Smooth muscle cell (in vitro differentiated cells): ENCODE measurements around the gene IYD. TPM values are rescaled to one million over a fixed set of nuclear protein-coding genes. Genes with fewer than 3 reads are reported as not detected.

ENCODE experiments used
- DNase-seq: peaks from one replicate; lab custom pipeline; 2025; ENCODE audit not compliant: unreplicated experiment; lab: John Stamatoyannopoulos, UW
- H2AFZ ChIP-seq: fragments of 200-600 bp; sonication (generic); 2 replicates; pipeline ENCODE4 v1.6.0; 2016; ENCODE audit warnings: antibody characterized with exemption, low read depth, mild to moderate bottlenecking
- H3F3A ChIP-seq: fragments of 200-600 bp; sonication (generic); 2 replicates; pipeline ENCODE4 v1.6.0; 2017; ENCODE audit warnings: antibody characterized with exemption, low read depth
- H3K27ac ChIP-seq: fragments of 200-600 bp; sonication (generic); 2 replicates; pipeline ENCODE4 v1.5.1; 2016; ENCODE audit warnings: low read depth, mild to moderate bottlenecking
- H3K27me3 ChIP-seq: fragments of 200-600 bp; sonication (generic); 2 replicates; pipeline ENCODE4 v1.6.1; 2016; ENCODE audit warnings: low read depth, mild to moderate bottlenecking
- H3K36me3 ChIP-seq: fragments of 200-600 bp; sonication (generic); 2 replicates; pipeline ENCODE4 v1.5.1; 2016; ENCODE audit warnings: low read depth
- H3K4me1 ChIP-seq: fragments of 200-600 bp; sonication (generic); 2 replicates; pipeline ENCODE4 v1.5.1; 2016; ENCODE audit warnings: low read depth
- H3K4me2 ChIP-seq: fragments of 200-600 bp; sonication (generic); 2 replicates; pipeline ENCODE4 v1.6.0; 2016; ENCODE audit warnings: mild to moderate bottlenecking
- H3K4me3 ChIP-seq: fragments of 200-600 bp; sonication (generic); 2 replicates; pipeline ENCODE4 v1.5.1; 2016; ENCODE audit warnings: mild to moderate bottlenecking
- H3K79me2 ChIP-seq: fragments of 200-600 bp; sonication (generic); 2 replicates; pipeline ENCODE4 v1.6.0; 2016; ENCODE audit warnings: low read depth, mild to moderate bottlenecking
- H3K9ac ChIP-seq: fragments of 200-600 bp; sonication (generic); 2 replicates; pipeline ENCODE4 v1.6.0; 2016; ENCODE audit warnings: low read depth
- H3K9me3 ChIP-seq: fragments of 200-600 bp; sonication (generic); replicated peaks from 2 replicates; pipeline ENCODE4 v1.5.1; 2016; ENCODE audit warnings: low read depth
- H4K20me1 ChIP-seq: fragments of 200-600 bp; sonication (generic); 2 replicates; pipeline ENCODE4 v1.6.0; 2016; ENCODE audit warnings: low read depth
- WGBS: methylation state at CpG from one replicate; pipeline ENCODE4 v1.1.7; 2016; ENCODE audit warnings: low lambda C conversion rate; 5-methylcytosine and 5-hydroxymethylcytosine counted together
- polyA plus RNA-seq: library from polyadenylated mRNA; unstranded; fragments of >200 nt; fragmentation: Nextera tagmentation; extraction: Ambion mirVana; gene quantifications from 2 replicates; pipeline ENCODE4 v1.2.1, GENCODE V29; 2016
- small RNA-seq: library from RNA; depleted of rRNA; stranded (forward); fragments of <200 nt; gene quantifications from one replicate; pipeline ENCODE3, GENCODE V24; 2014
- total RNA-seq: library from RNA; depleted of rRNA; stranded (reverse); fragments of >200 nt; gene quantifications from 2 replicates; pipeline ENCODE4 v1.2.3, GENCODE V29; 2014
- TF ChIP-seq, protein P1 (sequence below): fragments of 200-600 bp; sonication (generic); IDR thresholded peaks from 2 replicates; pipeline ENCODE4 v1.5.1; 2017; ENCODE audit warnings: borderline replicate concordance, mild to moderate bottlenecking, antibody characterized with exemption; ENCODE audit not compliant: insufficient read depth, poor library complexity, severe bottlenecking

The IYD gene
- total and polyA plus RNA-seq, 2 experiments from 2014 or later = not detected

DNA sequence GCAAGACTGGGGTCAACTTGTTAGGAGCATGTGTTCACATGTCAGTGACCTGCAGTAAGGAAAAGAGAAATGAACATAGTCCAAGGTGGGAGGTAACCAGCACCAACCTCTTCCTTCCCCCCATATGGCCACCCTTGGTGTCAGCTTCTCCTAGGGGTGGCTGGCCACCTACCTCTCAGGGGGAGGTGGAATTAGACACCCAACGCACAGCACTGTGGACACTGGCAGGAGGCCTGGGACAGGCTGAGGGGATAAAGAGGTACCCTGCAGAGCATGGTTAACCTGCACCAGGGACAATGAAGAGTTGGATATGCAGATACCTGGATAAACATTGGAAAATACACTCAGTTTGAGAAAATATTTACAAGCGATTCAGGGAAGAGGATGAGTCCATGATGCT, 84.5 kb downstream of the IYD start:
- no peak for DNase-seq
- no peak overlapping the region for H3K4me2 ChIP-seq
- TF ChIP-seq, protein P1, sequence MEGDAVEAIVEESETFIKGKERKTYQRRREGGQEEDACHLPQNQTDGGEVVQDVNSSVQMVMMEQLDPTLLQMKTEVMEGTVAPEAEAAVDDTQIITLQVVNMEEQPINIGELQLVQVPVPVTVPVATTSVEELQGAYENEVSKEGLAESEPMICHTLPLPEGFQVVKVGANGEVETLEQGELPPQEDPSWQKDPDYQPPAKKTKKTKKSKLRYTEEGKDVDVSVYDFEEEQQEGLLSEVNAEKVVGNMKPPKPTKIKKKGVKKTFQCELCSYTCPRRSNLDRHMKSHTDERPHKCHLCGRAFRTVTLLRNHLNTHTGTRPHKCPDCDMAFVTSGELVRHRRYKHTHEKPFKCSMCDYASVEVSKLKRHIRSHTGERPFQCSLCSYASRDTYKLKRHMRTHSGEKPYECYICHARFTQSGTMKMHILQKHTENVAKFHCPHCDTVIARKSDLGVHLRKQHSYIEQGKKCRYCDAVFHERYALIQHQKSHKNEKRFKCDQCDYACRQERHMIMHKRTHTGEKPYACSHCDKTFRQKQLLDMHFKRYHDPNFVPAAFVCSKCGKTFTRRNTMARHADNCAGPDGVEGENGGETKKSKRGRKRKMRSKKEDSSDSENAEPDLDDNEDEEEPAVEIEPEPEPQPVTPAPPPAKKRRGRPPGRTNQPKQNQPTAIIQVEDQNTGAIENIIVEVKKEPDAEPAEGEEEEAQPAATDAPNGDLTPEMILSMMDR = no peak
- H4K20me1 ChIP-seq = no peaks in the 10 kb centered on the region
- H3K4me1 ChIP-seq = no peaks in the 10 kb centered on the region
- no peak overlapping the region for H3K4me3 ChIP-seq
- no peaks in the 10 kb centered on the region for H3K79me2 ChIP-seq
- WGBS = 94% methylated on average over 2 of the region's 2 CpGs
- H3K27ac ChIP-seq = no peak overlapping the region
- no peaks in the 10 kb centered on the region for H3K36me3 ChIP-seq
- H2AFZ ChIP-seq = no peak overlapping the region
- peaks cover 2% of the 10 kb centered on the region for H3K27me3 ChIP-seq
- no peaks in the 10 kb centered on the region for H3K9me3 ChIP-seq
- no peaks in the 10 kb centered on the region for H3F3A ChIP-seq
- no peak overlapping the region for H3K9ac ChIP-seq

Small RNA genes lying within 50 kb of the gene (small RNA-seq; reads per million reads assigned to genes)
- gene RNU4-7P = 0.11 reads per million

Other genes starting within 250 kb of the IYD start
- gene PPP1R14C, start 226.0 kb upstream of the IYD start, total RNA-seq = 7.1 and 7.9 TPM in 2 replicates
- 2.6 and 11.1 TPM in 2 replicates for gene PPP1R14C, start 226.0 kb upstream of the IYD start, polyA plus RNA-seq
- 6.0 and 13.5 TPM in 2 replicates for gene PLEKHG1, start 230.9 kb downstream of the IYD start, total RNA-seq
- 1.5 and 5.4 TPM in 2 replicates for gene PLEKHG1, start 230.9 kb downstream of the IYD start, polyA plus RNA-seq